ENCODE measurements around the gene DCUN1D4.

The DCUN1D4 gene

GRCh38 chr4:51858605-51859202 lies 15.8 kb downstream of the DCUN1D4 start:
- Histone ChIP-seq H3K36me3 (peaks cover 25% of the 10 kb centered on the region), H3K4me1 (peaks cover 4% of the 10 kb centered on the region; the same call in 1 of the 2 replicates), H3K4me3 (ENCODE audit: low read depth, low read length) (no peak overlapping the region), H3K9me3 (no peaks in the 10 kb centered on the region), H3K27me3 (no peaks in the 10 kb centered on the region)
- no peak for TF ChIP-seq CTCF (IDR thresholded peaks at IDR 0.05; ENCODE audit: low read depth, low read length)
- no peak for DNase-seq

GRCh38 chr4:51859476-51860031 lies 16.6 kb downstream of the DCUN1D4 start:
- Histone ChIP-seq H3K4me1 (peaks cover 4% of the 10 kb centered on the region; the same call in 1 of the 2 replicates), H3K36me3 (peaks cover 30% of the 10 kb centered on the region), H3K9me3 (no peaks in the 10 kb centered on the region), H3K4me3 (ENCODE audit: low read depth, low read length) (no peak overlapping the region), H3K27me3 (no peaks in the 10 kb centered on the region)
- no peak for DNase-seq
- TF ChIP-seq CTCF (IDR thresholded peaks at IDR 0.05; ENCODE audit: low read depth, low read length): no peak

GRCh38 chr4:51862199-51862598 lies 19.2 kb downstream of the DCUN1D4 start:
- Histone ChIP-seq H3K27me3 (no peaks in the 10 kb centered on the region), H3K9me3 (no peaks in the 10 kb centered on the region), H3K4me3 (ENCODE audit: low read depth, low read length) (no peak overlapping the region), H3K36me3 (peaks cover 51% of the 10 kb centered on the region), H3K4me1 (peaks cover 4% of the 10 kb centered on the region; the same call in 1 of the 2 replicates)
- DNase-seq: no peak
- TF ChIP-seq CTCF (IDR thresholded peaks at IDR 0.05; ENCODE audit: low read depth, low read length): no peak

- no peak for DNase-seq
- TF ChIP-seq CTCF (IDR thresholded peaks at IDR 0.05; ENCODE audit: low read depth, low read length): no peak
- Histone ChIP-seq H3K36me3 (peaks cover 52% of the 10 kb centered on the region), H3K27me3 (no peaks in the 10 kb centered on the region), H3K9me3 (no peaks in the 10 kb centered on the region), H3K4me1 (peaks cover 4% of the 10 kb centered on the region; the same call in 1 of the 2 replicates), H3K4me3 (ENCODE audit: low read depth, low read length) (no peak overlapping the region)
Observed at GRCh38 chr4:51862781-51863180, 19.8 kb downstream of the DCUN1D4 start.

- Histone ChIP-seq H3K36me3 (peaks cover 62% of the 10 kb centered on the region), H3K9me3 (no peaks in the 10 kb centered on the region), H3K4me1 (no peaks in the 10 kb centered on the region), H3K4me3 (ENCODE audit: low read depth, low read length) (no peak overlapping the region), H3K27me3 (no peaks in the 10 kb centered on the region)
- no peak for TF ChIP-seq CTCF (IDR thresholded peaks at IDR 0.05; ENCODE audit: low read depth, low read length)
- no peak for DNase-seq
Observed at GRCh38 chr4:51865717-51866116, 22.8 kb downstream of the DCUN1D4 start.

- no peak for TF ChIP-seq CTCF (IDR thresholded peaks at IDR 0.05; ENCODE audit: low read depth, low read length)
Observed at GRCh38 chr4:51866835-51867234, 23.9 kb downstream of the DCUN1D4 start.

More at GRCh38 chr4:51866835-51867234, 23.9 kb downstream of the DCUN1D4 start:
- H3K36me3 ChIP-seq: peaks cover 70% of the 10 kb centered on the region
- H3K27me3 ChIP-seq: no peaks in the 10 kb centered on the region
- no peaks in the 10 kb centered on the region for H3K4me1 ChIP-seq
- DNase-seq: no peak
- no peaks in the 10 kb centered on the region for H3K9me3 ChIP-seq
- H3K4me3 ChIP-seq (ENCODE audit: low read depth, low read length): no peak overlapping the region

Data from BE2C (cell line).